ENCODE data around the gene PTPN12.
"Not testable (repeated sequence)": the region's sequence is repeated elsewhere in the genome, so short reads cannot be mapped to it uniquely, and the experiment has no call there.

PTPN12 gene

DNA sequence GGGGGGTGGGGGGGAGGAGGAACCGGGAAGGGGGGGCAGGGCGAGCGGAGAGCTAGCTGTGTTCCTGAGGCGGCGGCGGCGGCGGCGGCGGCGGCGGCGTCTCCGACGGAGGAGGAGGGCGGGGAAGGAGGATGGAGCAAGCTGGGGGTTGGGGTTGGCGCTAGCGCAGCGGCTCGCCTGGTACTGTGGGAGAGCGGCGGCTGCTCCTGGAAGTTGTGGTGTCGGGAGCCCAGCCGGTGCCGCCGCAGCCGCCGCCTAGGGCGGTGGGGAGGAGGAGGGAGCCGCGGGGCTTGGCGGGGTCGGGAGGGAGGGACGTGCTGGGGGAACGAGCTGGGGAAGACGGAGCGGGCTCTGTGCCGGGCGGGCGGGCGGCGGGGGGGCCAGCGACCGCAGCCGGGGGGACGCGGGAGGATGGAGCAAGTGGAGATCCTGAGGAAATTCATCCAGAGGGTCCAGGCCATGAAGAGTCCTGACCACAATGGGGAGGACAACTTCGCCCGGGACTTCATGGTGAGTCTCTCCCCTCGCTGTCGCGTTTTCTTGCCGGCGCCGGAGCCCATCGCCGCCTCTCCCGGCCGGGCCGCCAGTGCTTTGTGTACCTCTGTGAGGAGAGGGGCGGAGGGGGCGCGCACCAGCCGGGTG is at the start of gene PTPN12:
PTPN12 (plus strand) TSS at position 160 of the 642 bp plus-strand sequence; CDS start at position 412, 252 bp downstream.
- DNase-seq, result peak; percentile 43

DNA sequence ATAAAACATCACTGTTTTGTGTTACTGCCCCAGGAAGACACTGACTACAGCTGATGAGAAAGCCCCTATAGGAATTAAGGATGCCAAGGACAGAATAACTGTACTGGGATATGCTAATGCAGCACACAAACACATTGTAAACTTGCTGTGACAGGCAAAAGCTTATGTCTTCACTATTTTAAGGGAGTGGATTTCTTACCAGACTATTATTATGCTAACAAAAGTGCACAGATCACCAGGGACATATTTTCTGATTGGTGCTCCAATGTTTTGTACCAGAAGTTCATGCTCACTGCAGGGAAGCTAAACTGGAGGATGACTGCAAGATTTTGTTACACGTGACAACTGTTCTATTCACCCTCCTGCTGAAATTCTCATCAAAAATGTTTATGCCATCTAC is 48.1 kb upstream of the PTPN12 start:
- DNase-seq, result no peak

GRCh38 chr7:77497079-77497478 is 40.0 kb upstream of the PTPN12 start:
- DNase-seq, result no peak

GRCh38 chr7:77498659-77499379 is 38.3 kb upstream of the PTPN12 start:
- DNase-seq, result no peak

DNA sequence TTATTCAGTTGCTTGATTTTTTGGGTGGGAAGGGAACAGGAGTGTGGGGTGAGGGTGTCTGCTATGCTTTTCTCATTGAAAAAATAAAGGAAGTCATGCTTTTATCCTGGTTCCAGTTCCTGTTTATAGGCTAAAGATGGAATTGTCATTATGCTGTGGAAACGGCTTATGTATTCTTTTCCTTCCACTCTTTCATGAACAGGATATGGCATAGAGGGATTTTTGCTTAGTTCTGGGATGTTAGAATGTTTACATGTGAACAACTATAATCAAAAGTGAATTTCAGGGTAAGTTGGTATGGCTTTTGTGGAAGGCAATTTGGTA is 35.9 kb upstream of the PTPN12 start:
- no peak for DNase-seq

- no peak for DNase-seq
Measured at GRCh38 chr7:77504951-77505350, 32.1 kb upstream of the PTPN12 start.

DNA sequence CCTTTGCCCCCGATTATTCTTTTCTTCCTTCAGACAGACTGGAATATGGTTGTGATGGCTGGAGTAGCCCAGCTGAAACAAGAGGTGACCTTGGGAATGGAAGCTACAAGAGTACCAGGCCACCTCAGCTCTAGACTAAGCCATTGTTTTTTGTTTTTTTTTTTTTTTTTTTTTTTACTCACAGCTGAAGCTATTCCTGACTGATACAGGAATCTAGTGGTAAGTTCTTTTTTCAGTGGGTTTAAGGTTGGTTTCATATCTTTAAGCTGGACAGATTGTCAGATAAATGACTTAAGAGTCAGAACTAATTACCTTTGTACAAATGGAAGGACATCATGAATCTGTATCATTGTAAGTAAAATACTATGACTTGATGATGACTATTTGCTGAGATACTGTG is 30.2 kb upstream of the PTPN12 start:
- no peak for DNase-seq

DNA sequence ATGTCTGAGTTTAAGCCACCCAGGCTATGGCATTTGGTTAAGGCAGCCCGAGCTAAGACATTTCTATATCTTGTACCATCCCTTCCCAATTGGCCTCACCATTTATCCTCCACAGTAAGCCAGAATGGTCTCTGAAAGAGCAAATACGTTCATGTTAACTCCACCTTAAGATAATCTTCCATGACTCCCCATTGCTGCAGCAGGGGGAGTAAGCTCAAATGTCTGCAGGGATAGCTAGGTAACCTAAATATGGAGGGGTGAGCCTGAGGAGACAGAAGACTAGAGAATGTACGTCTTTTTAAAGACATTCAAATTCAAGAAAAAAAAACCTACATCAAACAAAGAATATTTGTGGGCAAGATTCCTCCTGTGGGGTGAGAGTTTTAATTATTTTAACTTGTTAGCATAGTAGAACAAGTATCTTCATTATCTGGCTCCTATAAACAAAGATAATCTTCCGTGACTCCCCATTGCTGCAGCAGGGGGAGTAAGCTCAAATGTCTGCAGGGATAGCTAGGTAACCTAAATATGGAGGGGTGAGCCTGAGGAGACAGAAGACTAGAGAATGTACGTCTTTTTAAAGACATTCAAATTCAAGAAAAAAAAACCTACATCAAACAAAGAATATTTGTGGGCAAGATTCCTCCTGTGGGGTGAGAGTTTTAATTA is 24.0 kb upstream of the PTPN12 start:
- DNase-seq, result not testable (repeated sequence)

GRCh38 chr7:77516085-77516484 is 21.0 kb upstream of the PTPN12 start:
- no peak for DNase-seq

- no peak for DNase-seq
Measured at GRCh38 chr7:77520261-77520660, 16.8 kb upstream of the PTPN12 start.

GRCh38 chr7:77521537-77521936 is 15.6 kb upstream of the PTPN12 start:
- not testable (repeated sequence) for DNase-seq

GRCh38 chr7:77524731-77525130 is 12.4 kb upstream of the PTPN12 start:
- DNase-seq, result no peak

DNA sequence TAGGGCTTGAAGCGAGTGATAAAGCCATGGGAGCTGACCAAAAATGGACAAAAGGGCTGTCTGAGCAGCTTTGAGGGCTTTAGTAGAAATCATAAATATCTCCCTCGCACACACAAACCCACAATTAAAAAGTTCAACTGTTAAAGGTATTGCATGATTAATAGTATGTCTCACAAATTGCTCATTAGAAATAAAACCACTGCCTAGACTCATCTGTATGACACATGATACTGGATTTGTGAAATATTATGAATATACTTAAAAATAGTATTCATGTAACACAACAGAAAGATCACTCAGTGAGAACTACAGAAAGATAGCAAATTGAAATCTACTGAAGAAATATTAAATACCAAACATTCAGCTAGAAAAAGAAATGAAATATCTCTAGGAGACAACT is 11.9 kb upstream of the PTPN12 start:
- no peak for DNase-seq

GRCh38 chr7:77528368-77528767 is 8.7 kb upstream of the PTPN12 start:
- no peak for DNase-seq

- no peak for DNase-seq
Measured at GRCh38 chr7:77529279-77529678, 7.8 kb upstream of the PTPN12 start.

DNA sequence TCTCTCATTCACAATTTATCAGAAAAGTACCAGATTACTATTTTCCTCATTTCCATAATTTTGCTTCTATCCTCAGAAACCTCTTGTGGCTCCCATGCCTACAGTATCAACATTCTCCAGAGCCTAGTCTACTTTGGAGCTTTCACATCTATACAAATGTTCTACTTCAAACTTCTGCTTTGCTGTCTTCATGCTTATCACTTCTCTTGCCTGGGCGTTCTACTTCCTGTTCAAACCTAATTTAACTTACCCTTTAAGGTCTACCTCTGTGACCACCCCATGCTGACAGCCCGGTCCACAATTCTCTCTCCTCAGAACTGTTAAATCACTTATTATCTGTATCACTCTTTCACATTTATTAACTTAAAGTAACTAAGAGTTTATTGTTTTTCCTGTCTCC is 6.1 kb upstream of the PTPN12 start:
- no peak for DNase-seq

- no peak for DNase-seq
Measured at GRCh38 chr7:77532247-77532646, 4.8 kb upstream of the PTPN12 start.

DNA sequence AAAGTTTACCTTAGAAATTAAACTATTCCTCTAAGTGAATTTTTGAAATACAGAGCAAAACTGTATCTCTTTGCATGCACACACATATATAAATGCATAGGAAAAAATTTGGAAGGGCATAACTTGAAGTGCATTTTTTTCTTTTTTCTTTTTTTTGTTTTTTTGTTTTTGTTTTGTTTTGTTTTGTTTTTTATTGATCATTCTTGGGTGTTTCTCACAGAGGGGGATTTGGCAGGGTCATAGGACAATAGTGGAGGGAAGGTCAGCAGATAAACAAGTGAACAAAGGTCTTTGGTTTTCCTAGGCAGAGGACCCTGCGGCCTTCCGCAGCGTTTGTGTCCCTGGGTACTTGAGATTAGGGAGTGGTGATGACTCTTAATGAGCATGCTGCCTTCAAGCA is 4.4 kb upstream of the PTPN12 start:
- DNase-seq, result not testable (repeated sequence)

- DNase-seq, result not testable (repeated sequence)
Measured at GRCh38 chr7:77534046-77534445, 3.0 kb upstream of the PTPN12 start.

DNA sequence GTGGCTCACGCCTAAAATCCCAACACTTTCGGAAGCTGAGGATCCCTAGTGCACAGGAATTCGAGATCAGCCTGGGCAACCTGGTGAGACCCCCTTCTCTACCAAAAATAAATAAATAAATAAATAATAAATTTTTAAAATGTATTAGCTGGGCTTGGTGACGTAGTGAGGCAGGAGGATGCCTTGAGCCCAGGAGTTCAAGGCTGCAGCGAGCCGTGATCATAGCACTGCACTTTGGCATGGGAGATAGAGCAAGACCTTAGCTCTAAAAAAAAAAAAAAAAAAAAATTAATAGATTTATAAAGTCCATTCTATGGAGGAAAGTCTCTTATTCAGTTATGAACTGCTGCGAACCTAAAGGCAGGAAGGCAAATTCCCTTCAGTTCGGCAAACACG is 1.1 kb upstream of the PTPN12 start:
- DNase-seq, result no peak

- DNase-seq, result peak; percentile 98
Measured at GRCh38 chr7:77536413-77537135, 521 bp upstream of the PTPN12 start.

- DNase-seq, result peak; percentile 24
Measured at GRCh38 chr7:77537778-77538280, 734 bp downstream of the PTPN12 start.
